H1 (cell line): ENCODE results near the gene SKIL. TPM values are rescaled to one million over a fixed set of nuclear protein-coding genes. Genes with fewer than 3 reads are reported as not detected.

Experiments
- CBX8 ChIP-seq: fragments of 300-800, 300-1000 bp; sonication (generic); IDR thresholded peaks from 2 replicates; pipeline ENCODE4 v1.7.1; 2016; ENCODE audit warnings: low read depth, low read length, borderline replicate concordance
- CREB1 ChIP-seq: IDR thresholded peaks from 2 replicates; pipeline ENCODE4 v1.6.1; 2012; ENCODE audit warnings: inconsistent platforms
- CTBP2 ChIP-seq: IDR thresholded peaks from 2 replicates; pipeline ENCODE4 v1.7.0; 2011; ENCODE audit warnings: borderline replicate concordance, mild to moderate bottlenecking, moderate library complexity, mixed read lengths, low read length; ENCODE audit not compliant: insufficient read depth, insufficient read length
- EP300 ChIP-seq, 2 experiments: IDR thresholded peaks; 1 replicate in 1 of 2; 2 replicates in 1 of 2; pipeline ENCODE4 v1.6.1; 2011 to 2012; ENCODE audit warnings: low read depth in 2 of 2, low read length in 2 of 2, mild to moderate bottlenecking in 2 of 2, borderline replicate concordance in 1 of 2, inconsistent platforms in 1 of 2, moderate library complexity in 1 of 2
- EZH2 ChIP-seq: fragments of 200-600 bp; sonication (generic); IDR thresholded peaks from 2 replicates; pipeline ENCODE4 v1.7.1; 2012; ENCODE audit warnings: low read depth, mild to moderate bottlenecking, moderate library complexity, low read length, inconsistent platforms; ENCODE audit not compliant: severe bottlenecking
- GABPA ChIP-seq: IDR thresholded peaks from 2 replicates; pipeline ENCODE4 v1.6.1; 2011; ENCODE audit warnings: mild to moderate bottlenecking, low read length, moderate library complexity, borderline replicate concordance; ENCODE audit not compliant: insufficient read depth
- HDAC6 ChIP-seq: IDR thresholded peaks from one replicate; pipeline ENCODE4 v1.7.1; 2012; ENCODE audit warnings: low read depth, mild to moderate bottlenecking, inconsistent platforms, low read length, moderate library complexity
- JUND ChIP-seq: IDR thresholded peaks from 2 replicates; pipeline ENCODE4 v1.6.1; 2011; ENCODE audit warnings: mild to moderate bottlenecking, improper control_type of control experiment, low read length
- KDM5A ChIP-seq: fragments of 200-600 bp; IDR thresholded peaks from 2 replicates; pipeline ENCODE4 v1.7.1; 2012; ENCODE audit warnings: mild to moderate bottlenecking, low read length, inconsistent platforms, mixed read lengths
- PHF8 ChIP-seq: fragments of 200-600 bp; sonication (generic); conservative IDR thresholded peaks from 2 replicates; pipeline ENCODE4 v1.7.1; 2012; ENCODE audit warnings: low read depth, mild to moderate bottlenecking, inconsistent platforms, low read length, moderate library complexity
- RAD21 ChIP-seq, 2 experiments: IDR thresholded peaks in 1 of 2; conservative IDR thresholded peaks in 1 of 2; 2 replicates each; pipeline ENCODE4 v1.6.1; 2011; ENCODE audit warnings: low read depth in 2 of 2, low read length in 2 of 2, improper control_type of control experiment in 1 of 2, inconsistent platforms in 1 of 2, mild to moderate bottlenecking in 1 of 2, moderate library complexity in 1 of 2
- RFX5 ChIP-seq: IDR thresholded peaks from 2 replicates; pipeline ENCODE4 v1.6.1; 2011; ENCODE audit warnings: low read depth, low read length, improper control_type of control experiment, borderline replicate concordance
- SIX5 ChIP-seq: IDR thresholded peaks from 2 replicates; pipeline ENCODE4 v1.6.1; 2011; ENCODE audit warnings: mild to moderate bottlenecking, low read depth, low read length
- SRF ChIP-seq: IDR thresholded peaks from 2 replicates; pipeline ENCODE4 v1.6.1; 2011; ENCODE audit warnings: mild to moderate bottlenecking, low read depth, low read length, moderate library complexity
- SUZ12 ChIP-seq: fragments of 200-600 bp; sonication (generic); IDR thresholded peaks from 2 replicates; pipeline ENCODE4 v1.6.1; 2012; ENCODE audit warnings: mild to moderate bottlenecking, inconsistent platforms, low read length, moderate library complexity, mixed read lengths
- TAF1 ChIP-seq: IDR thresholded peaks from 2 replicates; pipeline ENCODE4 v1.6.1; 2011; ENCODE audit warnings: mild to moderate bottlenecking, low read depth, low read length
- polyA plus RNA-seq, 7 experiments: library from polyadenylated mRNA; depleted of rRNA in 3 of 7; stranded (reverse) in 5 of 7; unstranded in 2 of 7; fragments of >200 nt in 5 of 7; fragments of 200-250 nt in 2 of 7; gene quantifications; 1 replicate in 5 of 7; 2 replicates in 1 of 7; 4 replicates in 1 of 7; pipeline versions ENCODE4 v1.2.1 to v1.2.3, GENCODE V29; 2011 to 2013; ENCODE audit warnings: missing spikeins in 2 of 7, mixed read lengths in 2 of 7
- total RNA-seq: library from RNA; stranded (reverse); fragmentation: NEBNext Ultra II Directional; extraction: Animal tissue kit (Norgen Biotek cat#: 25700); gene quantifications from 2 replicates; pipeline ENCODE4 v1.2.1, GENCODE V29; 2021
- TF ChIP-seq, protein P1 (sequence below): IDR thresholded peaks from 2 replicates; pipeline ENCODE4 v1.6.1; 2012; ENCODE audit warnings: inconsistent platforms
- TF ChIP-seq, protein P2 (sequence below): IDR thresholded peaks from 2 replicates; pipeline ENCODE4 v1.6.1; 2012; ENCODE audit warnings: inconsistent platforms
- TF ChIP-seq, protein P3 (sequence below), 3 experiments: IDR thresholded peaks; 1 replicate in 2 of 3; 2 replicates in 1 of 3; pipeline versions ENCODE4 v1.5.1 to v1.6.1; 2011; ENCODE audit warnings: low read length in 3 of 3, mild to moderate bottlenecking in 3 of 3, inconsistent platforms in 2 of 3, low read depth in 1 of 3, moderate library complexity in 1 of 3; ENCODE audit not compliant: insufficient read depth in 1 of 3; ENCODE audit errors: control extremely low read depth in 1 of 3

The SKIL gene
- total and polyA plus RNA-seq, 2 of the 8 experiments (the other 6 are each of a cell fraction or from before 2014, with no cell fraction given), result 13.2 to 277 TPM

DNA sequence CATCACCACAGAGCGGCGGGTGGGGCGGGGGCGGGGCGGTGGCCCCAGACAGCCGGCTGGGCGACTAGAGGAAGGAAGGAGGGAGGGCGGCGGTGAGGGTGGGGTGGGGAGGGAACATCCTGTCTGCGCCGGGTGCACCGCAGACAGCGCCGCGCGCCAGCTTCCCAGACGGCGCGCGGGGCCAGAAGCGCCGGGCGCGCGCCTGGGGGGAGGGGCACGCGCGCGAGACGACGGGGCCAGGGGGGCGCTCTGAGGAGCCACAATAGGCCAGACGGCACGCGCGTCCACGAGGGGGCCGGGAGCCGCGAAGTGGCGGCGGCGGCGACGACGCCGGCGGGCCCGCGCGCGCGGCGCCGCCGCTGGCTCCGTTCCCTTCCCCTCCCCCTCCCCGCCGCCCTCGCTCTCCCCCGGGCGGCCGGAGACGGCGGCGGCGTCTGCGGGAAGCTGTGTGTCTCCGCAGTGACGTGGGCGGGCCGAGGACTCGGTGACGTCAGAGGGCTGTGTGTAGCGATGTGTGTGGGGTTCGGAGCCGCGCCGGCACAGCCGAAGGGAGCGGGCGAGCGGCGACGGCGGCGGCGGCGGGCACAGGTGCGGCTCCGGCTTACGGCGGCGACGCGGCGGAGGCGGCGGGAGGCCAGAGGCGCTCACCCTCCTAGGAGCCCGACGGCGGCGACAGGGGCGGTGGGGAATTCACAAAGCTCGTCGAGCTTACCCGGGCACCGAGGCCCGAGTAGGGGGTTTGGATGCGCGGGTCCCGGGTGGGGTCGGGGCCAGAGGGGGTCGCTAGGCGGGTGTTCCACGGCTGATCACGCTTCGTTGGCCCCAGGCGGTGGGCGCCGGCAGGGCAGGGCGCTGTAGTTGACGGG is at the start of gene SKIL (continued):
- TF ChIP-seq SUZ12 (no peak), RFX5 (no peak), RAD21 (IDR thresholded peaks at IDR 0.05 in 1 of 2, conservative IDR thresholded peaks at IDR 0.05 in 1 of 2; ENCODE audit: low read depth in 2 of 2, low read length in 2 of 2) (no peak), CTBP2 (no peak), CREB1 (peak; percentile 94), CBX8 (no peak), EP300 (IDR thresholded peaks at IDR 0.05; ENCODE audit: borderline replicate concordance in 1 of 2, low read depth in 2 of 2, low read length in 2 of 2) (peak in 1 of 2 experiments; percentile 3; a peak in 1 of 3 replicates), JUND (peak; percentile 66; the same call in 1 of the 2 replicates), KDM5A (no peak), PHF8 (no peak; the same call in 1 of the 2 replicates), HDAC6 (no peak), SRF (no peak), EZH2 (no peak), TAF1 (peak; percentile 66), GABPA (no peak), SIX5 (no peak)
- TF ChIP-seq, protein P1, sequence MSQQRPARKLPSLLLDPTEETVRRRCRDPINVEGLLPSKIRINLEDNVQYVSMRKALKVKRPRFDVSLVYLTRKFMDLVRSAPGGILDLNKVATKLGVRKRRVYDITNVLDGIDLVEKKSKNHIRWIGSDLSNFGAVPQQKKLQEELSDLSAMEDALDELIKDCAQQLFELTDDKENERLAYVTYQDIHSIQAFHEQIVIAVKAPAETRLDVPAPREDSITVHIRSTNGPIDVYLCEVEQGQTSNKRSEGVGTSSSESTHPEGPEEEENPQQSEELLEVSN, result no peak
- TF ChIP-seq, protein P2, sequence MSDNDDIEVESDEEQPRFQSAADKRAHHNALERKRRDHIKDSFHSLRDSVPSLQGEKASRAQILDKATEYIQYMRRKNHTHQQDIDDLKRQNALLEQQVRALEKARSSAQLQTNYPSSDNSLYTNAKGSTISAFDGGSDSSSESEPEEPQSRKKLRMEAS, result no peak
- TF ChIP-seq, protein P3, sequence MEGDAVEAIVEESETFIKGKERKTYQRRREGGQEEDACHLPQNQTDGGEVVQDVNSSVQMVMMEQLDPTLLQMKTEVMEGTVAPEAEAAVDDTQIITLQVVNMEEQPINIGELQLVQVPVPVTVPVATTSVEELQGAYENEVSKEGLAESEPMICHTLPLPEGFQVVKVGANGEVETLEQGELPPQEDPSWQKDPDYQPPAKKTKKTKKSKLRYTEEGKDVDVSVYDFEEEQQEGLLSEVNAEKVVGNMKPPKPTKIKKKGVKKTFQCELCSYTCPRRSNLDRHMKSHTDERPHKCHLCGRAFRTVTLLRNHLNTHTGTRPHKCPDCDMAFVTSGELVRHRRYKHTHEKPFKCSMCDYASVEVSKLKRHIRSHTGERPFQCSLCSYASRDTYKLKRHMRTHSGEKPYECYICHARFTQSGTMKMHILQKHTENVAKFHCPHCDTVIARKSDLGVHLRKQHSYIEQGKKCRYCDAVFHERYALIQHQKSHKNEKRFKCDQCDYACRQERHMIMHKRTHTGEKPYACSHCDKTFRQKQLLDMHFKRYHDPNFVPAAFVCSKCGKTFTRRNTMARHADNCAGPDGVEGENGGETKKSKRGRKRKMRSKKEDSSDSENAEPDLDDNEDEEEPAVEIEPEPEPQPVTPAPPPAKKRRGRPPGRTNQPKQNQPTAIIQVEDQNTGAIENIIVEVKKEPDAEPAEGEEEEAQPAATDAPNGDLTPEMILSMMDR (IDR thresholded peaks at IDR 0.05; ENCODE audit: control extremely low read depth in 1 of 3, insufficient read depth in 1 of 3, low read depth in 1 of 3, low read length in 3 of 3), result no peak
